GM12878 (cell line): ENCODE measurements around the gene MRPL21. TPM values are rescaled to one million over a fixed set of nuclear protein-coding genes. Genes with fewer than 3 reads are reported as not detected.
"Not testable (repeated sequence)": the region's sequence is repeated elsewhere in the genome, so short reads cannot be mapped to it uniquely, and the experiment has no call there.

Source experiments
- ATAC-seq: fragments of 200-7000 bp; cut with Tn5 transposase; 3 replicates; pipeline ENCODE4 v1.9.1; 2020; ENCODE audit warnings: mild to moderate bottlenecking, moderate library complexity
- BruUV-seq: library from RNA; stranded (reverse); fragments of 400-500 nt; replicated peaks from 2 replicates; lab custom pipeline; 2021; lab: Mats Ljungman, UMichigan
- CTCF ChIA-PET: fragments of 300-600 bp; sonication (Branson Sonifier 250); formaldehyde crosslinking; extraction: SDS; loops from one replicate; lab custom pipeline; 2021; ENCODE audit warnings: inconsistent platforms; lab: Yijun Ruan, JAX
- POLR2A ChIA-PET: fragments of 350-600 bp; formaldehyde crosslinking; extraction: SDS; loops from one replicate; lab custom pipeline; 2021; ENCODE audit warnings: inconsistent platforms; lab: Charles Lee
- RAD21 ChIA-PET: fragments of 300-600 bp; sonication (Branson Sonifier 250); formaldehyde crosslinking; loops from one replicate; lab custom pipeline; 2023; ENCODE audit warnings: antibody characterized with exemption; ENCODE audit not compliant: unreplicated experiment; lab: Charles Lee
- SMC1A ChIA-PET: fragments of 300-600 bp; sonication (Branson Sonifier 250); formaldehyde crosslinking; loops from one replicate; lab custom pipeline; 2023; ENCODE audit not compliant: unreplicated experiment, uncharacterized antibody; lab: Charles Lee
- DNase-seq: peaks from one replicate; pipeline ENCODE4 v3.0.0-alpha.2; 2011; ENCODE audit warnings: low read depth, low spot score
- FAIRE-seq: peaks from 3 replicates; lab custom pipeline; 2011; peaks lifted over from hg19 to GRCh38; lab: Jason Lieb, UNC
- H2AFZ ChIP-seq: 2 replicates; pipeline ENCODE4 v1.6.0; 2011; ENCODE audit warnings: low read depth, low read length, control low read depth; ENCODE audit not compliant: control insufficient read depth
- H3K27ac ChIP-seq: 2 replicates; pipeline ENCODE4 v1.5.1; 2011; ENCODE audit warnings: control low read depth; ENCODE audit not compliant: control insufficient read depth, insufficient read depth
- H3K27me3 ChIP-seq, 2 experiments: replicated peaks in 1 of 2; 2 replicates each; pipeline versions ENCODE4 v1.6.0 to v1.6.1; 2011; ENCODE audit warnings: low read length in 1 of 2; ENCODE audit not compliant: control insufficient read depth in 2 of 2, insufficient read depth in 2 of 2
- H3K36me3 ChIP-seq, 2 experiments: 2 replicates each; pipeline ENCODE4 v1.5.1; 2011; ENCODE audit warnings: low read length in 1 of 2; ENCODE audit not compliant: control insufficient read depth in 2 of 2, insufficient read depth in 2 of 2
- H3K4me1 ChIP-seq: 2 replicates; pipeline ENCODE4 v1.6.1; 2011; ENCODE audit warnings: mild to moderate bottlenecking, low read length, moderate library complexity, mixed read lengths; ENCODE audit not compliant: control insufficient read depth, insufficient read depth
- H3K4me2 ChIP-seq: 2 replicates; pipeline ENCODE4 v1.6.0; 2011; ENCODE audit warnings: control low read depth; ENCODE audit not compliant: control insufficient read depth, insufficient read depth
- H3K4me3 ChIP-seq: fragments of 200-600 bp; sonication (generic); 2 replicates; pipeline ENCODE4 v1.5.1; 2016
- H3K79me2 ChIP-seq: 2 replicates; pipeline ENCODE4 v1.6.0; 2011; ENCODE audit warnings: low read length; ENCODE audit not compliant: control insufficient read depth, insufficient read depth
- H3K9ac ChIP-seq: 2 replicates; pipeline ENCODE4 v1.8.0; 2011; ENCODE audit warnings: low read length, control low read depth, mixed read lengths; ENCODE audit not compliant: control insufficient read depth, insufficient read depth
- H3K9me3 ChIP-seq: replicated peaks from 3 replicates; pipeline ENCODE4 v1.5.1; 2011; ENCODE audit warnings: mild to moderate bottlenecking, low read length; ENCODE audit not compliant: control insufficient read depth, insufficient read depth
- H4K20me1 ChIP-seq: 2 replicates; pipeline ENCODE4 v1.6.0; 2011; ENCODE audit not compliant: control insufficient read depth, insufficient read depth
- ASH2L ChIP-seq: fragments of 300-600, 200-600 bp; sonication (generic); IDR thresholded peaks from 2 replicates; pipeline ENCODE4 v1.6.1; 2017; ENCODE audit warnings: low read depth, mild to moderate bottlenecking, borderline replicate concordance
- ATF7 ChIP-seq: fragments of 450-650 bp; IDR thresholded peaks from 2 replicates; pipeline ENCODE4 v1.6.1; 2016; ENCODE audit warnings: low read depth, mild to moderate bottlenecking
- CHD1 ChIP-seq: IDR thresholded peaks from 2 replicates; pipeline ENCODE4 v1.6.1; 2012; ENCODE audit warnings: low read depth, low read length, improper control_type of control experiment
- GATAD2B ChIP-seq: fragments of 450-650 bp; conservative IDR thresholded peaks from 2 replicates; pipeline ENCODE4 v1.6.1; 2017; ENCODE audit warnings: low read depth, mild to moderate bottlenecking, moderate library complexity
- JUNB ChIP-seq: IDR thresholded peaks from 2 replicates; pipeline ENCODE4 v1.6.1; 2016; ENCODE audit warnings: antibody characterized with exemption, mild to moderate bottlenecking
- POLR2A ChIP-seq: IDR thresholded peaks from 2 replicates; pipeline ENCODE4 v1.6.1; 2011; ENCODE audit warnings: low read depth, mild to moderate bottlenecking, low read length
- ZNF384 ChIP-seq: IDR thresholded peaks from 2 replicates; pipeline ENCODE4 v1.6.1; 2012; ENCODE audit warnings: low read depth, mild to moderate bottlenecking, low read length, improper control_type of control experiment, borderline replicate concordance
- WGBS: methylation state at CpG from one replicate; pipeline ENCODE4 v1.1.6; 2016; ENCODE audit warnings: low lambda C conversion rate; ENCODE audit not compliant: insufficient replicate concordance, insufficient coverage; ENCODE audit errors: missing lambda C conversion rate; 5-methylcytosine and 5-hydroxymethylcytosine counted together
- in situ Hi-C: fragments of 300-500 bp; cut with MboI; formaldehyde crosslinking; loops from 9 replicates; pipeline ENCODE4 v1.14.3; 2018; ENCODE audit warnings: mixed read lengths
- intact Hi-C: fragments of 100-400 bp; cut with micrococcal nuclease; formaldehyde crosslinking; loops from one replicate; pipeline ENCODE4 v1.14.2; 2022; ENCODE audit not compliant: unreplicated experiment
- polyA plus RNA-seq, 11 experiments: library from polyadenylated mRNA; depleted of rRNA in 4 of 11; unstranded in 6 of 11; stranded (reverse) in 5 of 11; fragments of >200 nt; fragmentation: Nextera tagmentation in 4 of 11; fragmentation: Illumina TruSeq in 1 of 11; extraction: Ambion mirVana in 4 of 11; extraction: Trizol in 1 of 11; gene quantifications; 1 replicate in 1 of 11; 2 replicates in 10 of 11; pipeline versions ENCODE4 v1.2.1 to v1.2.3, GENCODE V29; 2011 to 2016; ENCODE audit warnings: inconsistent platforms in 2 of 11, missing spikeins in 2 of 11, low read depth in 1 of 11
- total RNA-seq, 4 experiments: library from RNA; depleted of rRNA in 3 of 4; stranded (reverse); fragments of >200 nt in 3 of 4; fragmentation: Illumina TruSeq in 1 of 4; extraction: Trizol in 1 of 4; gene quantifications; 2 replicates each; pipeline versions ENCODE4 v1.2.1 to v1.2.3, GENCODE V29; 2013 to 2021
- TF ChIP-seq, protein P1 (sequence below): fragments of 450-650 bp; IDR thresholded peaks from 2 replicates; pipeline ENCODE4 v1.6.1; 2017; ENCODE audit warnings: mild to moderate bottlenecking, moderate library complexity

MRPL21 gene
- total and polyA plus RNA-seq, 10 of the 15 experiments (the other 5 are each of a cell fraction or from before 2014, with no cell fraction given) = 86.6 to 283 (median 130) TPM

DNA sequence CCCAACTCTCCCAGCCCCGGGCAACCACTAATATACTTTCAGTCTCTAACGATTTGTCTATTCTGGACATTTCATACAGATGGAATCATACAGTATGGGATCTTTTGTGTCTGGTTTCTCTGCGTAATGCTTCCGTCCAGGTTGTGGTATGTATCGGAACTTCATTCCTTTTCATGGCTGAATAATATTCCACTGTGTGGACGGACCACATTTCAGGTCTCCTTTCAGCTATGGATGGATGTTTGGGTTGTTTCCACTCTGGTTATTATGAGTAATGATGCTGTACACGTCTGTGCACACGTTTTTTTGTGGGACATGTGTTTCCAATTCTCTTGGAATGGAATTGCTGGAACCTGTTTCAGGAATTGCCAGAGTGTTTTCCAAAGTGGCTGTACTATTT is 44.5 kb downstream of the MRPL21 start (continued):
- TF ChIP-seq, protein P1, sequence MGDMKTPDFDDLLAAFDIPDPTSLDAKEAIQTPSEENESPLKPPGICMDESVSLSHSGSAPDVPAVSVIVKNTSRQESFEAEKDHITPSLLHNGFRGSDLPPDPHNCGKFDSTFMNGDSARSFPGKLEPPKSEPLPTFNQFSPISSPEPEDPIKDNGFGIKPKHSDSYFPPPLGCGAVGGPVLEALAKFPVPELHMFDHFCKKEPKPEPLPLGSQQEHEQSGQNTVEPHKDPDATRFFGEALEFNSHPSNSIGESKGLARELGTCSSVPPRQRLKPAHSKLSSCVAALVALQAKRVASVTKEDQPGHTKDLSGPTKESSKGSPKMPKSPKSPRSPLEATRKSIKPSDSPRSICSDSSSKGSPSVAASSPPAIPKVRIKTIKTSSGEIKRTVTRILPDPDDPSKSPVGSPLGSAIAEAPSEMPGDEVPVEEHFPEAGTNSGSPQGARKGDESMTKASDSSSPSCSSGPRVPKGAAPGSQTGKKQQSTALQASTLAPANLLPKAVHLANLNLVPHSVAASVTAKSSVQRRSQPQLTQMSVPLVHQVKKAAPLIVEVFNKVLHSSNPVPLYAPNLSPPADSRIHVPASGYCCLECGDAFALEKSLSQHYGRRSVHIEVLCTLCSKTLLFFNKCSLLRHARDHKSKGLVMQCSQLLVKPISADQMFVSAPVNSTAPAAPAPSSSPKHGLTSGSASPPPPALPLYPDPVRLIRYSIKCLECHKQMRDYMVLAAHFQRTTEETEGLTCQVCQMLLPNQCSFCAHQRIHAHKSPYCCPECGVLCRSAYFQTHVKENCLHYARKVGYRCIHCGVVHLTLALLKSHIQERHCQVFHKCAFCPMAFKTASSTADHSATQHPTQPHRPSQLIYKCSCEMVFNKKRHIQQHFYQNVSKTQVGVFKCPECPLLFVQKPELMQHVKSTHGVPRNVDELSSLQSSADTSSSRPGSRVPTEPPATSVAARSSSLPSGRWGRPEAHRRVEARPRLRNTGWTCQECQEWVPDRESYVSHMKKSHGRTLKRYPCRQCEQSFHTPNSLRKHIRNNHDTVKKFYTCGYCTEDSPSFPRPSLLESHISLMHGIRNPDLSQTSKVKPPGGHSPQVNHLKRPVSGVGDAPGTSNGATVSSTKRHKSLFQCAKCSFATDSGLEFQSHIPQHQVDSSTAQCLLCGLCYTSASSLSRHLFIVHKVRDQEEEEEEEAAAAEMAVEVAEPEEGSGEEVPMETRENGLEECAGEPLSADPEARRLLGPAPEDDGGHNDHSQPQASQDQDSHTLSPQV = no peak
- TF ChIP-seq CHD1 (no peak), ASH2L (no peak), ZNF384 (no peak), POLR2A (no peak)

DNA sequence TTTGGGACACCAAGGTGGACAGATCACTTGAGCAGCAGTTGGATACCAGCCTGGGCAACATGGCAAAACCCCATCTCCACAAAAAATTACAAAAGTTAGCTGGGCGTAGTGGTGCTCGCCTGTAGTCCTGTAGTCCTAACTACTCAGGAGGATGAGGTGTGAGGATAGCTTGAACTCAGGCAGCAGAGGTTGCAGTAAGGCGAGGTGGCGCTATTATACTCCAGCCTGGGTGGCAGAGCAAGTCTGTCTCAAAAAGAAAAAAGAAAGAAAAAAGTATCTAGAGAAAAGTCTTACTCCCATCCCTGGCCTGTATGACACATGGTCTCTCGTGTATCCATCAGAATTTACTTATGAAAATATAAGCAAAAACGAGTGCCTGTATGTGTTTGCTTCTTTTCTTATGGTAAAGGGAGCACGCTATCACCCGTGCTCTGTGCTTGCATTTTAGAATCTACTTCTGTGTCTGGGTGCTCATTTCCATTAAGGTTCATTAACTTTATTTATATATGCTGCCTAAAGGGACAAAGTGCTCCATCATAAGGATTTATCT is 46.5 kb downstream of the MRPL21 start:
- ChIA-PET RAD21 (no interaction called here), CTCF (no interaction called here), POLR2A (no interaction called here), SMC1A (no interaction called here)
- no peaks in the 10 kb centered on the region for H3K36me3 ChIP-seq
- H3K9me3 ChIP-seq = no peaks in the 10 kb centered on the region
- BruUV-seq = no TSS peak
- WGBS = 54% methylated on average over 8 of the region's 8 CpGs
- DNase-seq (no peak), FAIRE-seq (no peak), ATAC-seq (no peak)
- H4K20me1 ChIP-seq = no peaks in the 10 kb centered on the region
- no peaks in the 10 kb centered on the region for H3K4me1 ChIP-seq
- no peak overlapping the region for H3K4me2 ChIP-seq
- in situ Hi-C loops = no loop called here
- no peak overlapping the region for H3K4me3 ChIP-seq
- intact Hi-C loops = no loop called here
- peaks cover 0 to 7% of the 10 kb centered on the region in 2 experiments for H3K27me3 ChIP-seq
- H3K9ac ChIP-seq = no peak overlapping the region
- H3K79me2 ChIP-seq = no peaks in the 10 kb centered on the region
- H3K27ac ChIP-seq = no peak overlapping the region
- no peak overlapping the region for H2AFZ ChIP-seq
- TF ChIP-seq ATF7 (no peak), GATAD2B (no peak), JUNB (no peak)

- H3K4me2 ChIP-seq, H3K4me3 ChIP-seq, in situ Hi-C loops, H2AFZ ChIP-seq, FAIRE-seq, POLR2A ChIA-PET, BruUV-seq, H3K27ac ChIP-seq, CTCF ChIA-PET, intact Hi-C loops, H3K79me2 ChIP-seq, ATAC-seq, H4K20me1 ChIP-seq, H3K36me3 ChIP-seq, H3K9ac ChIP-seq, SMC1A ChIA-PET, H3K27me3 ChIP-seq, H3K9me3 ChIP-seq, RAD21 ChIA-PET, H3K4me1 ChIP-seq, DNase-seq: not testable (repeated sequence)
- 84% methylated on average over 20 of the region's 21 CpGs for WGBS
Observed at GRCh38 chr11:68856425-68857030, 47.1 kb downstream of the MRPL21 start.
